ENCODE measurements around the gene SLC6A6.
"Not testable (repeated sequence)": the region's sequence is repeated elsewhere in the genome, so short reads cannot be mapped to it uniquely, and the experiment has no call there.

The SLC6A6 gene

DNA sequence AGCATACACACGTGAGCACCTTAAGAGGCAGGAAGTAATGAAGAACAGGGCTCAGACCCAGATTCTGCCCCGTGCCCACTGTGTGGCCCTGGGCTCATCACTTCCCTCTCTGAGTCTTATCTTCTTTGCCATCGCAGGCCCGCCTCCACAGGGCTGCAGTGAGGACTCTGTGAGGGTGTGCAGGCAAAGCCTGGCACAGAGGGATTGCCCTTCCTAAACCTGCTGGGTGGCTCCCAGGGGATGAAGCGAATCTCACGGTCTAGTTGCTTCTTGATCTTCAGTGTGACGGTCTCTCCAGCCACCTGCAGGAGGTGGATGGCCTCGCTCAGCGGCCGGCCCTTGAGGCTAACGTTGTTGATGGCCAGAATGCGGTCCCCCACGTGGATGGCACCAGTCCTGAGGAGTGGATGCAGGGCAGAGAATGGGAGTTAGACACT lies 104.9 kb downstream of the SLC6A6 start:
- DNase-seq (ENCODE audit: low read depth in 2 of 2), result no peak

DNA sequence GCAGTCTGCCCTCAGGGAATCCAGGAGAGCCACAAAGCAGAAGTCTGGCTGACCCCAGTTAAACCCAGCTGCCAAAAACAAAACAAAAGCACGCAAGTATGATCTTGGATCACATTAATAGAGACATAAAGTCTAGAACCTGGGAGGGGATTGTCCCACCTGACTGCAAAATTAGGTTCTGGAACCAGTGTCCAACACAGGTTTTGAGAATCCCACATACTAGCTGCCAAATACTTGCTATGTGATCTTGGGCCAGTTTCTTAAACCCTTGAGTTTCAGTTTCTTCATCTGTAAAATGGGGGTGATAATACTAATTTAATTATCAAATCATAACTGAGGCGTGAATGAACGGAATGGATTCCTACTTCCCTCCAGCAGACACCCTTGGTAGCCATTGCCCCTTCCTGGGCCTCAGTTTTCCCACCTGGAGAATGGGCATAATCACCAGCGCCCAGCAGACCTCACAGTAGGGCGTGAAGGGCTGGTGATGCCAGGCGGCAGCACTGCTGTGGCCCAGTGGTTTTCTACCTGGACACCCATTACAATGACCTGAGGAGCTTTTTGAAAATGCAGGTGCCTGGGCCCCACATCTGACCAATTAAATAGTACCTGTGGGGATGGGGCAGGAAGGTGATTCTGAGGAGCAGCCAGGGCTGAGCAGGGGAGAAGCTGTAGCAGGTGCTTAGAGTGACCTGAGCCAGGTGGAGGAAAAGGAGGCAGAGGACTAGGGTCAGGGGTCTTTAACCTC lies 105.5 kb downstream of the SLC6A6 start:
- no peak for DNase-seq (ENCODE audit: low read depth in 2 of 2)

DNA sequence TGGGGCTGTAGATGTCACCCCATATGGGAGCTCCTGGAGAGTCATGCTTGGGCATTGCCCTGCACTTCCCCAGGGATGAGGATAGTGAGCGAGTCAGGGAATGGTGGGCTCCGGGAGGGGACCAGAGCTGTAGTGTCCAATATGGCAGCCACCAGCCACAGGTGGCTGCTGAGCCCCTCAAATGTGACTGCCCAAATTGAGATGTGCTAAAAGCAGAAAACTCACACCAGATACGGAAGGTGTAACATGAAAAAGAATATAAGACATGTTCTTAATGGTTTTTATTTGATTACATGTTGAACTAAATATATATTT lies 106.1 kb downstream of the SLC6A6 start:
- no peak for DNase-seq (ENCODE audit: low read depth in 2 of 2)

DNA sequence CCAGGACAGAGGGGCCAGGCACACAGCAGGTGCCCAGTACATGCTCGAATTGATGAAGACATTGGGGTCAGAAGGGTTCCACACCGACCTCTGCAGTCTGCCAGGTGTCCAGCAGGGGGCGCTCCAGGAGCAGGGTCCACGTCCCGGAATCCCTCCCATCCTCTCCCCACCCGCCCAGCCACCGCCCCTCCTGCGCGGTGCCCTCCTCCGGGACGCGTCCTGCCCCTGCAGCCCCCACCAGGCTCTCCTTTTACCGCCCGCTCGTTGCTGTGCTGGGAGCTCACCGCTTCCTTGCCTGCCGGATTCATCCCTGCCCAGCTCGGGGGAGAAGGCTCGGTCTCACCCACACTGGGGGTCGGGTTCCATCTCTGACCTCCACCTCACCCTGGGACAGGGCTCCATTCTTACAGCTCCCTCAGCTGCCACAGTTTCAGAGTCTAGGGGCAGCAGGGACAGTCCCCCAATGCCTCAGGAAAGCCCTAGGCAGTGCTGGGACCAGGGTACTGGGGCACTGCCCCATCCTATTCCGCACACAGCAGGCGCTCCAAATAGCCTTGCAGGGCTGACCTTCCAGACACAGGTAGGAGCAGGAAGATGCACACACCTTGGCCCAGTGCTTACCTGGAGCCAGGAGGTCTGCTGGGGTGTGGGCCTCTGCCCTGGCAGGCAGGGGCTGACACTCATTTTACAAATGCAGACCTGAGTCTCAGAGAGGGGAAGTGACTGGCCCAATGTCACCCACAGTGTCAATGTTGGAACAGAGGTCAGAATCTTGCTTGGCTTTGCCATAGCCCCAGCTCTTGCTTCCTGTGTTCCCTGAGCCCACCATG lies 106.8 kb downstream of the SLC6A6 start:
- DNase-seq (ENCODE audit: low read depth in 2 of 2), result peak; percentile 37 to 50

DNA sequence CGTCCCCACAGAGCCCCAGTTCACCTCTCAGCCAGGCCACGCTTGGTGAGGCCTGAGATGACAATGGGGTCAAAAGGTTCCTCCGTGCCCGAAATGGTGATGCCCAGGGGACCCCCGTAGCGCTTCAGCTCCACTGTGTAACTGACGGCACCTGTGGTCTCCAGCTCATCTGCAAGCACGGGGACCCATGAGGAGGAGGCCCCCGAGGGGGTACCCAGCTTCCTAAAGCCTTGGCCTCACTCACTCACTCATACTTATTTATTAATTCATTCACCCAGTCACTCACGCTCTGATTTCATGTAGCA lies 107.3 kb downstream of the SLC6A6 start:
- no peak for DNase-seq (ENCODE audit: low read depth in 2 of 2)

DNA sequence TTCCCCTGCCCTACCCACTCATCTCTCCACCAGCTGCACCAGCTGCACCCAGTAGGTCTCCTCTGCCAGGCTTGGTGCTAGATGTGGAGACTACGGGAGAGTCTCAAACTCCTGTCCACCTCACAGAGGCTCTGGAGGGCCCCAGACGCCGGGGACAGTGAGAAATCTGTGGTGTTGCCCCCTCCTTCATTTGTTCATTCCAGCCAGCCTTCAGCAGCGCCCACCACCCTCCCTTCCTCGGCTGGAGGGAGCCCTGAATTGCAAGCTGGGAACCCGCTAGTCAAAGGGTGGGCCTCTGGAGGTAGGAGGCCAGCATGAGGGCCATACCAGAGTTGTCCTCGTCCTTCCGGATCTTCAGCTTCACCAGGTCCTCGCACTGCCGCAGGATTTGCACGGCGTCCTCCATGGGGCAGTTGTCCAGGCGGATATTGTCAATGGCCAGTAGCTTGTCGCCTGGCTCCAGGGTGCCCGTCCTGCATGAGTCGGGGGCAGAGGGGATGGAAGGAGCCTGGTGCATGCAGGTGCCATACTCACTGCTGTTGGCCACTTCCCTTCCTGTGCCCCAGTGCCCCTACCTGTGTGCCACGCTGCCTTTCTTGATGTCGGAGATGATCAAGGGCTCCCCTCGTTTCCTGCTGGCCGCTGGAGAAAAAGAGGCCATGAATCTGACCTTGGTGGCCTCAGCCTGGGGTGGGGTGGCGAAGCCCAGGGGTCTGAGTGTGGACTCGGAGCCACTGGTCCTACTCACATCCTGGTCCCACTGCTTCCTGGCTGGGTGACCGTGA lies 108.6 kb downstream of the SLC6A6 start:
- no peak for DNase-seq (ENCODE audit: low read depth in 2 of 2)

DNA sequence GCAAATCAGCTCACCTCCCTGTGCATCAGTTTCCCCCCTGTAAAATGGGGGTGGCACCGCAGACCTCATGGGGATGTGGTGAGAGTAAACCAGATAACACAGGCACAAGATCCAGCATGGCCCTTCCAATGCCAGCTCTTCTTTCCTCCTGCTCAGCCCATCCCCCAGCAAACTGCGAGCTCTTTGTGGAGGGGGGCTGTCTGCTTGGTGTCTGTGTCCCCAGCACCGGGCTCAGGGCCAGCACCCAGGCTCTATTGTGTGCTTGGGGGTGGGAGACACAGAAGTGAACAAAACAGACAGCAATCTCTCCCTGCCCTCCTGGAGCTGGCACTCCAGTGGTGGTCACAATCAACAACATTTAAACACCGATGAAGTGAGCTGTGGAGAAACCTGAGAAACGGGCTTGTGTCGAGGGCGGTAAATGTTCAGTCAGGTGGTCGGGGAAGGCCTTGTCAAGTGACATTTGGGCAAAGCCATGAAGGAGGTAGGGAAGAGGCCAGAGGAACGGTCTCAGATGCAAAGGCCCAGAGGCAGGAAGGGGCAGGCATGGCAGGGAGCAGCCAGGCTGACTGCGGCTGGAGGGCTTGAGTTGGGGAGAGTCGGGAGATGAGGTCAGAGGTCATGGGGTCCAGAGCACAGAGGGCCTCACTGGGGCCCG lies 109.3 kb downstream of the SLC6A6 start:
- DNase-seq (ENCODE audit: low read depth in 2 of 2), result no peak

DNA sequence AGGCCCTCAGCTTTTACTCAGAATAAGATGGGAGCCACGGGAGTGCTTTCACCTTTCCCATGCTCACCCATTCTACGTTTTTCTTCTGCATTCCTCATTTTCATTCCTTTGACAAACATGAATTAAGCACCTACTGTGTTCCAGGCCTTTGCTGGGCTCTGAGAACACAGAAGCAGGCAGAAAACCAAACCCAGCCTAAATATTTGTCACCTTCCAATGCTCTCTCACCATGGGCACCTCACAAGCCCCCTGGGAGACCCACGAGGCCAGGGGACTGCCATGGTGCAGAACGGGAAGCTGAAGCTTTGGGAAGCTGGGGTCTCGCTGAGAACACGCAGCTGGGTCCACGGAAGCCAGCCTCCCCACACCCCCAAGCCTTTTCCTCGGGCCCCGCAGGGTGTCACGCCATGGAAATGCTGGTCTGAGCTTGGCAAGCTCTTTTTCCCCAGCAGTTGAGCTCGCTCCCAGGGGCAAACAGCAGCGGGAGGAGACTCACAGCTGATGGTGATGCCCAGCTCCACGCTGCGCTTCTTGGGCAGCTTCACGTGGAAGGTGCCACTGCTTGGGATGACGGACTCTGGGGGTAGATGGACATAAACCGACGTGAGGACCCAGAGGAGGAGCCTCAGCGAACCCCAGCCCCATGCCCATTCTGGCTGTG lies 110.0 kb downstream of the SLC6A6 start:
- DNase-seq (ENCODE audit: low read depth in 2 of 2), result no peak

DNA sequence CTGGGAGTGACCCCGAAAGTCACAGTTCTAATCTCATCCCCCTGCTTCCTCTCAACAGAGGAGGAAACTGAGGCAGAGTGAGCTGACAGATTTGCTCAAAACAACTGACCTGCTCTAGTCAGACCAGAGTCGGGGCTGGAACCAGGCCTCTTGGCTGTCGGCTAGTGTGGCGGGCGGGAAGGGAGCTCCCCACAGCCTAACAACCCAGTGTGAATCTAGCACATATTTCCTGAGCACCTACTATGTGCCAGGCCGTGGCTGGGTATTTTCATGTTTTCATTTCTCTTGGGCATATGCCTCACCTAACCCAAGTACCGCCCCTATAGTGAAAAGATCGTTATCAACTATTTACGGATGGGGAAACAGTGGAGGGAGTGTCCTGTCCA lies 110.5 kb downstream of the SLC6A6 start:
- DNase-seq (ENCODE audit: low read depth in 2 of 2), result no peak

DNA sequence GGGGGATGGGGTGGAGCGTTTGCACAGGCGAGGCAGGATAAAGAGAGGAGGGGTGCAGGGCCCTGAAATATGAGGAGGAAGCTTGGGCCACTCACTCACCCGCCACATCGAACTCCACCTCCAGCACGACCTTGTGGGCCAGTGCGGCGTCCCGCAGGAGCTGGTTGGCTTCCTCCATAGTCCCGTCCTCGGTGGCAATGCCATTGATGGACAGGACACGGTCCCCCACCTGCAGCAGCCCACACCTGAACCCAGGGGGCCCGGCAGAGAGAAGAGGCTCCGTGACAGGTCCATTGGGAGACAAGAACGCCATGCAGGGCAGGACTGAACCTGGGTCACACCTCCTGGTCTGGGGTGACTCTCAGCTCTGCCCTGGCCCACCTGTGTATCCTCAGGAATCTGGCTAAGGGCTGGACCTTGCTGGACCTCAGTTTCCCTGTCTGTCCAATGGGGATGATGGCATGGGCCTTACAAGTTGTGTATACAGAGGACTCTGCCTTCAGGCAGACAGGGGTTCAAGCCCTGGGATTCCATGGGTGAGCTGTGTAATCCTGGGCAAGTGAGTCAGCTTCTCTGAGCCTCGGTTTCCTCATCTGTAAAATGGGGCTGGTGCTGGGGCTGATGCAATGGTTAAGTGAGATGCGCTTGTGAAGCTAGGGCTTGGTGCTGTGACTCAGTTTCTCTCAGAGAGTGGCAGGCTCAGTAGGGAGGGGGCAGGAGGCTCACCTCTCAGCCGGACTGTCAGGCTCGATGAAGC lies 111.3 kb downstream of the SLC6A6 start:
- no peak for DNase-seq (ENCODE audit: low read depth in 2 of 2)

DNA sequence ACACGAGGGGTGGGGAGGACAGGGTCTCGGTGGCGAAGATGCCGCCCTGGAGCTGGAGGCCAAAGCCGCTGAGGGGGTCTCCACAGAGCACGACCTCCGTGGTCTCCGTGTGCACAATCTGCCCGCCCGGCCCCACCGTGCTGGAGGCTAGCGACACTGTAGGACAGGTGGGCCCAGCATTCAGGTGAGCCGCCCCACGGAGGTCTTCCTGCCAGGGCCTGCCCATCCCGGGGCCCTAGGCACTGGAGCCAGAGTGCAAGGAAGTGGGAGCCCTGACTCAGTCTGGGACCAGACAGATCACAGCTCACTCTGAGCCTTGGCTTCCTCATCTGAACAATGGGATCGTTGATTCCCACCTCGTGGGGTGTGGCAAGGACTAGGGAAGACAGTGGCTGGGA lies 111.9 kb downstream of the SLC6A6 start:
- no peak for DNase-seq (ENCODE audit: low read depth in 2 of 2)

DNA sequence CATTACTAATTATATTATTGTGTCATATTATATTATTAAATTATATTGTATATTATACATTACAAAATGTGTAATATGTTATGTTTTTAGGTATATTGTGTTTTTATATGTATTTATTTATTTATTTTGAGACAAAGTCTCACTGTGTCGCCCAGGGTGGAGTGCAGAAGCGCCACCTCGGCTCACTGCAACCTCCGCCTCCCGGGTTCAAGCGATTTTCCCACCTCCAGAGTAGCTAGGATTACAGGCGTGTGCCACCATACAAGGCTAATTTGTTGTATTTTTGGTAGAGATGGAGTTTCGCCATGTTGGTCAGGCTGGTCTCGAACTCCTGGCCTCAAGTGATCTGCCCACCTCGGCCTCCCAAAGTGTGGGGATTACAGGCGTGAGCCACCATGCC lies 113.1 kb downstream of the SLC6A6 start:
- not testable (repeated sequence) for DNase-seq (ENCODE audit: low read depth in 2 of 2)

DNA sequence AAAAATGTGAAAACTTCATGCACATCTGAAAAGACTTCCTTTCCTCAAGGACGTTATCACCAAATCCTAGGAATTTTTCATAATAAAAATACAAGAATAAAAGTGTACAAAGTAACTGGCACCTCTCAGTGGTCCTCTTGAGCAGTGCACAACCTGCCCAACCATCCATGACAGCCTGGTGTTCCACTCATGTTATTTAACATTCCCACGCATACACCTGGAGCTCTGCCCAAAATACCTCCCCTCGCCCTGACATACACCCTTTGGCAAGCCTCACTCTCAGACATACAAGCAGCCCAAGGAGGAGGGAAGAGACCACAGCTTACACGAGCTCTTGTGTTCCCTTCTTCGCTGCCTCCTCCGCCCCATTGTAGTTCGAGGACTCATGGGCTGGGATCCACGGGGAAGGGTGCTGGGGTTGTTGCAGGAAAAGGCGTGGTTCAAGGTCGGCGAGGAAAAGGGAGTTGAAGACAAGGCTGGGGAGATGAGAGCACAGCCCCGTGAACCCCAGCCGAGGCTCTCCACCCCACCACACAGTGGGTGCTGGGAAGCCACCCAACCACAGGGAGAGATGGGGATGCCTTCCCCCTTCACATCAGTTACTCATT lies 114.4 kb downstream of the SLC6A6 start:
- no peak for DNase-seq (ENCODE audit: low read depth in 2 of 2)

DNA sequence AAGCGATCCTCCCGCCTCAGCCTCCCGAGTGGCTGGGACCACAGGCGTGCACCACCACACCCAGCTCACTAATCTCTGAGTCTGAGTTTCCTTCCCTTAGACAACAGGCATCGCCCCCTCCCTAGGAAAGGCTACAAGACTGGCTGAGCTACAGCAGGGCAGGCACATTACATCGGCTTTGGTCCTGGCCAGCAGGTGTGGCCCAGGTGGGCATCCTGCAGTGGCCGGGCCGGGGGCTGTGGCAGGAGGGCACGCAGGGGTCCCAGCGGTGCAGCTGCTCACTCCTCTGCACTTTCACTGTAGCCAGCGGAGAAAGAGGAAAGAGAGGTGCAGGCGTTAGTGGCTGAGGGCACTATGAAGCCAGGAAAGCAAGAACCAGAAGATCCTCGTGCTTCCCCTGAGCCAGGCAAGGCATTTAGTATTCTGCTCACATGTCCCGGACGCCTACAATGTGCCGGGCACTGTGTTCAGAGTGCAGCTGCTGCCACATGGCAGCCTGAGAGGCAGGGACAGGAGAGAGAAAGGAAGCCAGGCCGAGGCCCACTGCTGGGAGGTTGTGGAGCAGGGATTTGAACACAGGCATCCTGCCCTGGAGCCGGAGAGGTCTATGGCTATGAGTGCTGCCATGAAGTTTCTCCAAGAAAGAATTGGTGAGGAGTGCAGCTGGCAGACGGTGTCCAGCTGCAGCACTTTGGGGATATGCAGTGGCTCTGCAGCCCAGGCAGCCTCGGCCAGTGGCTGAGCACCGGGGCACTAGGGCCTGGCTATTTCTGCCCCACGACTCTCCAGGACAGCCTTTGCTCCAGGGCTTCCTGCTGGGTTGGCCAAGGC lies 115.4 kb downstream of the SLC6A6 start:
- no peak for DNase-seq (ENCODE audit: low read depth in 2 of 2)

DNA sequence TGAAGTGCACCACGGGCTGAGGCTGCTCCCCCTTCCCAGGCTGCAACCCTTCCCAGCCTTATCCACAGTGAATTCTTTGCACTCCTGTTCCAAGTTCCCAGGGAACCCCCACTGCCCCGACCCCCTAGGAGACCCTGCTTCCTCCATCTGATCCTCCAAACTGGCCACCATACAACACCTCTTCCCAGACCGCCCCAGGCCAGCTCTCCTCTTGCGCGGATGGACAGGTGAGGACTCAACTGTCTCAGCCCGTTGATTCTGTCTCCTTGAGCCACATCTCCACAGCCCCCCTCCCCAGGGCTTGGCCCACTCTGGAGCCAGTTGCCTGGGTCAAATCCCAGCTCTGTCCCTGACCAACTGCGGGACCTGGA lies 116.0 kb downstream of the SLC6A6 start:
- DNase-seq (ENCODE audit: low read depth in 2 of 2), result no peak

DNA sequence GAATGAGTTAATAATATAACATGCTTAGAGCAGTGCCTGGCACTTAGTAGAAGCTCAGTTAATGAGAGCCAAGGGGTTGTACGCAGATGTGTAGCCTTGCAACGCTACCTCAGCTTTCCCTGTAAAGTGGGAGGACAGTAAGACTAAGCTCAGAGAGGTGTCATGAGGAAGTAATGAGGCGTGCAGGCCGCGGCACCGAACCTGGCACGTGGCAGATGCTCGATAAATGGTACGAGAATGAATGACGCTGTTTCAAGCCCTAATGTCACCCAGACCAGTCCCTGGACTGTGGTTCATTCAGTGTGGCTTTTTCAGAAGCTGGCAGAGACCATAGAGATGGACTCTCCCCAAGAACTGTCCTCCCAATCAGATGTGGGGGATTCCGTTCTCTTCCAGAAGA lies 116.5 kb downstream of the SLC6A6 start:
- DNase-seq (ENCODE audit: low read depth in 2 of 2), result no peak

DNA sequence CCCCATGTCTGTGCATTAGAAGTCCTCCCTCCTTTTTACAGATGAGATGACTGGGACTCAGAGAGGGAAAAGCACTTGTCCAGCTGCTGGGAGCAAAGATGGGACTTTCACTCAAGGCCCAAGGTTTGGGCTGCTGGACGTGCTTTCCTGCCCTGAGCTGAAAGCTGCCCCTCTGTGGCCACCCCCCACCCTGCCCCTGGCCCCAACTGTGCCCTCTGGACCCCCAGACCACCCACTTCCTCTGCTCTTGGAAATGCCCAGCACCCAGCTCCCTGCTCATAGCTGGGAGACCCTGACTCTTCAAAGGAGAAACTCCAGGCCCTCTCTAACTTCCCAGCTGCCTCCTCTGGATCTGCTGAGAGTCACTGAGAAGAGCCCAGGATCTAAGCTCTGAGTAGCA lies 117.0 kb downstream of the SLC6A6 start:
- DNase-seq (ENCODE audit: low read depth in 2 of 2), result no peak

DNA sequence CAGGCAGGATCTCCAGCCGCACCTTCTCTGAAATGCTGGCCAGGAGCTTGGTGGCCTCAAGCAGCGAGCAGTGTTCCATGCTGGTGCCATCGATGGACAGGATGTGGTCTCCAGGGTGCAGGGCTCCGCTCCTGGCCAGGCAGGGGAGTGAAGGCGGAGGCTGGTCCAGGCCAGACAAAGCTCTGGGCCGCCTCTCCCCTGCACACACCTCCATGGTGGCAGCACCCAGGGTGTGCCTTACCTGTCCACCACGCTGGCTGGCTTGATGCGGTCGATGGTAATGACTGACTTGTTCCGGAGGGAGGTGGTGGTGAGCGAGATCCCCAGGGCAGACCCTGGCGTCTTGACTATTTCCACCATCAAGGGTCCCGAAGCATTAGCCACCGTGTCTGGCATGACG lies 117.7 kb downstream of the SLC6A6 start:
- no peak for DNase-seq (ENCODE audit: low read depth in 2 of 2)

DNA sequence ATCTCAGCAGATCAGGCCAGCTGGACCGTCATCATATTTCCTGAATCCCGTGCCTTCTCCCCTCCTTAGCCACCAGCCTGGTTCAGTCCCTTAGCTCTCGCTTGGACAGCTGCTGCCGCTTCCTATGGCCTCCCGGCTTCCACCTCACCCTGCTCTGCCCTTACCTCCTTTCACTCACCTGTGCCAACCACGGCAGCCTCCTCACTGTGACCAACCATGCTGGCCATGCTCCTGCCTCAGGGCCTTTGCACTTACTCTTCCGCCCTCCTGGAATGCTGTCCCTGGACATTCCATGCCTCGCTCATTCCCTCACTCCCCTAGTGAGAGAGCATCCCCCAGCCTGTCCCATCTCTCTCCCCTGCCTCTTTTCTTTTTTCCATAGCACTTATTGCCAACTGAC lies 118.6 kb downstream of the SLC6A6 start:
- DNase-seq (ENCODE audit: low read depth in 2 of 2), result no peak

DNA sequence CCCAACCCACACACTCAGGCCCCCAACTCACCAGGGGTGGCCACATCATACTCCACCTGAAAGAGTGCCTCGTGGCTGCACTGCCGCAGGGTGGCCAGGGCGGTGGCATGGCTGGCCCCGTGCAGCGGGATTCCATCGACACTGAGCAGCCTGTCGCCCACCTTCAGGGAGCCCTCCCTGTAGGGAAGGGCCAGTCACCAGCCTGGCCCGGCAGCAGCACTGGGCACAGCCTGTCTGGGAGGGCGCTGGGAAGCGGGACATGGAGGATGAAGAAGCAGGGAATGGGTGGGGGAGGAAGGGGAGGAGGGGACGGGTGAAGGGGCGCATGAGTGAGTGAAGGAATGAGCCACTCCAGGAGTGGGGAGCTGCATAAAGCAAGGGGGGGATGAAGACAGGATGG lies 119.2 kb downstream of the SLC6A6 start:
- no peak for DNase-seq (ENCODE audit: low read depth in 2 of 2)

Measured in stimulated activated CD8-positive, alpha-beta memory T cell treated with anti-CD3 and anti-CD28 coated beads, Interleukin-2, amount 100 ng/mL, for 1 hour (primary cell).